Prostate gland (tissue), 2 donors: ENCODE results near the gene ASS1. TPM values are rescaled to one million over a fixed set of nuclear protein-coding genes. Genes with fewer than 3 reads are reported as not detected.

Source experiments
- DNase-seq: peaks from one replicate; pipeline ENCODE4 v3.0.0-alpha.2; 2019; ENCODE audit warnings: low spot score
- H3K27ac ChIP-seq, 2 donors: fragments of 200-600 bp; sonication (generic); 2 replicates each; pipeline ENCODE4 v1.5.1; 2017 to 2019
- H3K27me3 ChIP-seq: fragments of 200-600 bp; sonication (generic); replicated peaks from 2 replicates; pipeline ENCODE4 v1.5.1; 2019; ENCODE audit not compliant: insufficient read depth
- H3K36me3 ChIP-seq, 2 donors: fragments of 200-600 bp; sonication (generic); 1 replicate in 1 of 2; 2 replicates in 1 of 2; pipeline versions ENCODE4 v1.5.1 to v1.8.1; 2017 to 2019
- H3K4me1 ChIP-seq: fragments of 200-600 bp; sonication (generic); replicated peaks from 2 replicates; pipeline ENCODE4 v1.5.1; 2019
- H3K4me3 ChIP-seq, 2 donors: fragments of 200-600 bp; sonication (generic); 2 replicates each; pipeline ENCODE4 v1.5.1; 2017 to 2019
- H3K9me3 ChIP-seq: fragments of 200-600 bp; sonication (generic); 2 replicates; pipeline ENCODE4 v1.5.1; 2017
- POLR2A ChIP-seq: fragments of 450-650 bp; IDR thresholded peaks from one replicate; pipeline ENCODE4 v1.6.1; 2016; ENCODE audit warnings: antibody characterized with exemption, mild to moderate bottlenecking
- POLR2AphosphoS5 ChIP-seq: sonication (generic); formaldehyde crosslinking; IDR thresholded peaks from one replicate; pipeline ENCODE4 v1.6.1; 2017; ENCODE audit warnings: antibody characterized with exemption
- WGBS: methylation state at CpG from one replicate; pipeline ENCODE4 v1.1.5; 2018; 5-methylcytosine and 5-hydroxymethylcytosine counted together
- intact Hi-C: fragments of 100-400 bp; cut with DNase I; formaldehyde crosslinking; loops from one replicate; pipeline ENCODE4 v1.14.2; 2022
- total RNA-seq, 2 donors: library from RNA; depleted of rRNA; stranded (reverse); fragments of >200 nt; gene quantifications; one replicate each; pipeline ENCODE4 v1.1.0, GENCODE V29; 2016
- TF ChIP-seq, protein P1 (sequence below), 4 experiments: fragments of 200-600 bp in 2 of 4; fragments of 450-650 bp in 2 of 4; sonication (generic) in 2 of 4; IDR thresholded peaks; 1 replicate in 3 of 4; 2 replicates in 1 of 4; pipeline ENCODE4 v1.5.1; 2016 to 2019; ENCODE audit warnings: antibody characterized with exemption in 4 of 4, mild to moderate bottlenecking in 2 of 4, moderate library complexity in 2 of 4

ASS1 gene
- total RNA-seq, 2 donors from 2014 or later = 59.4 to 228 TPM

DNA sequence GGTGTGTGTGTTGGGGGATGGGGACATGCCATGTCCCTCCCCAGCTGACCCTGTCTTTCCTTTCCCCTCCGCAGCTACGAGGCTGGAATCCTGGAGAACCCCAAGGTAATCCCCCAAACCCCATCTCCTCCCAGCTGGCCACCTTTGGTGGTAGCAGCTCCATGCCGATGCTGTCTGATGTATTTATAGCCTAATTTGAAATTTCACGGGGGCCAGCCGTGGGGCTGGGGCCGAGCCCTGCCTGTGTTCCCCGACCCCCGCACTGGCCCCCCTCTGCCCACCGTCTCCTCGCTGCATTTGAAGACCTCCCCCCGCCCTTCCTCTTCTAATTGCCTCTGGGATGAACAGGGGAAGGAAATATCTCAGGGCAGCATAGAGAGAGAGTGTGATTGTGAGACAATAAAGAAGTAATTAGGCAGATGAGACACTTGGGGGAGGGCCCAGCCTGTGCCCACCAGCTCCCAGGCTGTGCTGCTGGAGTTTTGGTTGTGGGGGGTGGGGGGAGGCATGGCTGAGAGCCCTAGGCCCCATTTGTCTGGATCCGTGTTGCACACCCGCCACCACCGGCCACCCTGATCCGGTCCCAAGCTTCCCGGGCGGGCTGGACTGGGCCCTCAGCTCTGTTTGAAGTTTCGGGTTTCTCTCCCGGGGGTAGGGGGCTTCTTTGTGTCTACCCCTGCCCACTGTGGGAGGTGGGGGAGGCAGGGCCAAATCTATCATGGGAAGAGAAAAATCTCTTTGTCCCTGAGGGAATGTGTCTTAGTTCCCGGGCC lies 26.8 kb downstream of the ASS1 start:
- Histone ChIP-seq H3K4me1 (no peaks in the 10 kb centered on the region), H3K9me3 (no peaks in the 10 kb centered on the region), H3K4me3 (no peak overlapping the region), H3K36me3 (peaks cover 0 to 6% of the 10 kb centered on the region in 2 donors), H3K27me3 (no peaks in the 10 kb centered on the region), H3K27ac (no peak overlapping the region)
- TF ChIP-seq, protein P1, sequence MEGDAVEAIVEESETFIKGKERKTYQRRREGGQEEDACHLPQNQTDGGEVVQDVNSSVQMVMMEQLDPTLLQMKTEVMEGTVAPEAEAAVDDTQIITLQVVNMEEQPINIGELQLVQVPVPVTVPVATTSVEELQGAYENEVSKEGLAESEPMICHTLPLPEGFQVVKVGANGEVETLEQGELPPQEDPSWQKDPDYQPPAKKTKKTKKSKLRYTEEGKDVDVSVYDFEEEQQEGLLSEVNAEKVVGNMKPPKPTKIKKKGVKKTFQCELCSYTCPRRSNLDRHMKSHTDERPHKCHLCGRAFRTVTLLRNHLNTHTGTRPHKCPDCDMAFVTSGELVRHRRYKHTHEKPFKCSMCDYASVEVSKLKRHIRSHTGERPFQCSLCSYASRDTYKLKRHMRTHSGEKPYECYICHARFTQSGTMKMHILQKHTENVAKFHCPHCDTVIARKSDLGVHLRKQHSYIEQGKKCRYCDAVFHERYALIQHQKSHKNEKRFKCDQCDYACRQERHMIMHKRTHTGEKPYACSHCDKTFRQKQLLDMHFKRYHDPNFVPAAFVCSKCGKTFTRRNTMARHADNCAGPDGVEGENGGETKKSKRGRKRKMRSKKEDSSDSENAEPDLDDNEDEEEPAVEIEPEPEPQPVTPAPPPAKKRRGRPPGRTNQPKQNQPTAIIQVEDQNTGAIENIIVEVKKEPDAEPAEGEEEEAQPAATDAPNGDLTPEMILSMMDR (IDR thresholded peaks at IDR 0.05) = no peak
- TF ChIP-seq POLR2A (no peak), POLR2AphosphoS5 (no peak)
- intact Hi-C loops = no loop called here
- WGBS = 74% methylated on average over 20 of the region's 20 CpGs
- DNase-seq = no peak

DNA sequence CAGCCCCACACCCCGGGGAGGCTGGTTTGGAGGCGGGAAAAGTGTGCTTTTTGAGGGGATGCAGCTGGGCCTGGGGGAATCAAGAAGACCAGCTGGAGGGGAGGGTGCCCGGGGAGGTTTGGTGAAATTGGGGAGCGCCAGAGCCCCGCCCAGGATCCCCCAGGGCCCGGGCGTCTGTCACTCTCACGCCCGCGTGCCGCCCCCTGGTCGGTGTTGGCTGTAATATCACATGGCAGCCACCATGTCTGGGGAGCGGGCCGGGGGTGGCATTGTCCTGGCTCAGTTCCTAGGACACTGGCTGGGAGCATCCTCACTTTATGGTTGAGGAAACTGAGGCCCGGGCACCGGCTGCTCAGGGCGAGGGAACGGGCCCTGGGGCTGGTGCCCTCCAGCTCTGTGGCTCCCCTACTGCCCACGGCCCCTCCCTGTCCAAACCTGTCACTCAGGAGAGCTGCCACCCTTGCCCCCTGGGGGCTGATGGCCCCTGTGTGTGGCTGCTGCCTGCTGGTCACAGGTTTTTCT lies 27.5 kb downstream of the ASS1 start:
- no peak for DNase-seq
- Histone ChIP-seq H3K9me3 (no peaks in the 10 kb centered on the region), H3K27me3 (no peaks in the 10 kb centered on the region), H3K27ac (no peak overlapping the region), H3K4me3 (no peak overlapping the region), H3K36me3 (peaks cover 0 to 6% of the 10 kb centered on the region in 2 donors), H3K4me1 (no peaks in the 10 kb centered on the region)
- TF ChIP-seq, protein P1 (IDR thresholded peaks at IDR 0.05) = no peak
- TF ChIP-seq POLR2A (no peak), POLR2AphosphoS5 (no peak)
- intact Hi-C loops = no loop called here
- 85% methylated on average over 19 of the region's 19 CpGs for WGBS

DNA sequence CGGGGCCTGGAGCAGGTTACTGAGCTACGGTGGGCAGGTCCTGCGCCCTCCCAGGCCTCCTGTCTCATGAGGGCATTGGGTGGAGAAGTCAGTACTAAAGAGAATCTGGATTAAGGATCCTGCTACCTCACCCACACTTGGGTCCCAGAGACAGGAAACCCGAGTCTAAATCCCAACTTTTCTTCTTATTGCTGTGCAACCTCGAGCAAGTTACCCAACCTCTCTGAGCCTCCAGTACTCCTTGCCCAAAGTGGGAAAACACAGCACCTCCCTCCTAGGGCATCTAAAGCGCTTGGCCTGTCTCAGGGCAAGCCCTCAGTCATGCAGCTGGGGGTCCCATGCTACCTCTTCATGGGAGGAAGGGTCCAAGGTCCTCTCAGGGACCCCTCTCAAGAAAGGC lies 28.2 kb downstream of the ASS1 start:
- no peaks in the 10 kb centered on the region for H3K9me3 ChIP-seq
- no peaks in the 10 kb centered on the region for H3K4me1 ChIP-seq
- H3K4me3 ChIP-seq = no peak overlapping the region
- intact Hi-C loops = no loop called here
- WGBS = 94% methylated on average over 6 of the region's 6 CpGs
- H3K27ac ChIP-seq = no peak overlapping the region
- TF ChIP-seq, protein P1 (IDR thresholded peaks at IDR 0.05) = no peak
- no peak for TF ChIP-seq POLR2A
- no peak for TF ChIP-seq POLR2AphosphoS5
- H3K36me3 ChIP-seq = peaks cover 0 to 6% of the 10 kb centered on the region in 2 donors
- no peak for DNase-seq
- no peaks in the 10 kb centered on the region for H3K27me3 ChIP-seq

DNA sequence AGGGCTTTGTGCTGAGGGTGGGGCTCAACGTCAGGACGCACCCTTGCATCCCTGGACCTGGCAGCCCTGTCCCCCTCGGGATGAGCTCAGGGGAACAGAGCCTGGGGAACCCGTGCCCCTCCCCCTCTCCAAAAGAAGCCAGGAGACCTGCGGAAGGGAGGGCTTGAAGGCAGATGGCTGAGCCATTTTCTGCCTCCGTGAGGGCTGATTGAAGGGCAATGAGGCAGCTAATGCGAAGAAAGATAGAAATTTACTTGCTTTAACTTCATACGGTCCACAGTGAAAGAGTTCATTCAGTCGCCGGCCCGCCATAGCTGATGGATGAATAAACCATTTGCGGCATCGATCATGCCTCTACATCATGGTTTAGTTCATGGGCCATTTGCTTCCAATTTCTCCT lies 28.8 kb downstream of the ASS1 start:
- H3K36me3 ChIP-seq = peaks cover 0 to 6% of the 10 kb centered on the region in 2 donors
- no peak overlapping the region for H3K4me3 ChIP-seq
- no peaks in the 10 kb centered on the region for H3K4me1 ChIP-seq
- no peaks in the 10 kb centered on the region for H3K27me3 ChIP-seq
- no peaks in the 10 kb centered on the region for H3K9me3 ChIP-seq
- H3K27ac ChIP-seq = no peak overlapping the region
- intact Hi-C loops = no loop called here
- DNase-seq = no peak
- 63% methylated on average over 13 of the region's 13 CpGs for WGBS
- TF ChIP-seq POLR2A = no peak
- TF ChIP-seq, protein P1 (IDR thresholded peaks at IDR 0.05) = no peak
- TF ChIP-seq POLR2AphosphoS5 = no peak

DNA sequence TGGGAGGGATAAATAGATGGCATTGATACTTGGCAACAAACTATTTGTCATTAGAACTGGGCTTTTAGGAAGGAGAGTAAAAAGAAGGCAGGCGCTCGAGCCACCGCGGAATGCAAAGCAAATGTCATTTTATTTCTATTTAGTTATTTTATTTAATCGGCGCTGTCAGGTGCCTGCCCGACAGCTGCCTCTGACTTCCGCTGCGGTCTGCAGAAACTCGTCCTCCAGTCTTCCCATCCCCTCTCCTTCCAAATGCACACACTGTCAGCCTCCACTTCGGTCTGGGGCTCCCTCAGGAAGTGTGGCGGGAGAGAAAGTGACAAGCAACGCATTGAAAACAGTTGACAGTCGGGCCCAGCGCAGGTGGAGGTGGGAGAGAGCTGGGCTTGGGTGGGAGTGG lies 29.3 kb downstream of the ASS1 start:
- no peak for TF ChIP-seq POLR2A
- TF ChIP-seq, protein P1 (IDR thresholded peaks at IDR 0.05) = no peak
- TF ChIP-seq POLR2AphosphoS5 = no peak
- Histone ChIP-seq H3K9me3 (no peaks in the 10 kb centered on the region), H3K4me1 (no peaks in the 10 kb centered on the region), H3K36me3 (peaks cover 0 to 6% of the 10 kb centered on the region in 2 donors), H3K4me3 (no peak overlapping the region), H3K27ac (no peak overlapping the region), H3K27me3 (no peaks in the 10 kb centered on the region)
- no peak for DNase-seq
- intact Hi-C loops = no loop called here
- 64% methylated on average over 15 of the region's 15 CpGs for WGBS
